Smooth muscle cell (in vitro differentiated cells): ENCODE data around the gene RSRC1. TPM values are rescaled to one million over a fixed set of nuclear protein-coding genes. Genes with fewer than 3 reads are reported as not detected.
"Not testable (repeated sequence)": the region's sequence is repeated elsewhere in the genome, so short reads cannot be mapped to it uniquely, and the experiment has no call there.

ENCODE experiments used
- DNase-seq: peaks from one replicate; lab custom pipeline; 2025; ENCODE audit not compliant: unreplicated experiment; lab: John Stamatoyannopoulos, UW
- H2AFZ ChIP-seq: fragments of 200-600 bp; sonication (generic); 2 replicates; pipeline ENCODE4 v1.6.0; 2016; ENCODE audit warnings: antibody characterized with exemption, low read depth, mild to moderate bottlenecking
- H3F3A ChIP-seq: fragments of 200-600 bp; sonication (generic); 2 replicates; pipeline ENCODE4 v1.6.0; 2017; ENCODE audit warnings: antibody characterized with exemption, low read depth
- H3K27ac ChIP-seq: fragments of 200-600 bp; sonication (generic); 2 replicates; pipeline ENCODE4 v1.5.1; 2016; ENCODE audit warnings: low read depth, mild to moderate bottlenecking
- H3K27me3 ChIP-seq: fragments of 200-600 bp; sonication (generic); 2 replicates; pipeline ENCODE4 v1.6.1; 2016; ENCODE audit warnings: low read depth, mild to moderate bottlenecking
- H3K36me3 ChIP-seq: fragments of 200-600 bp; sonication (generic); 2 replicates; pipeline ENCODE4 v1.5.1; 2016; ENCODE audit warnings: low read depth
- H3K4me1 ChIP-seq: fragments of 200-600 bp; sonication (generic); 2 replicates; pipeline ENCODE4 v1.5.1; 2016; ENCODE audit warnings: low read depth
- H3K4me2 ChIP-seq: fragments of 200-600 bp; sonication (generic); 2 replicates; pipeline ENCODE4 v1.6.0; 2016; ENCODE audit warnings: mild to moderate bottlenecking
- H3K4me3 ChIP-seq: fragments of 200-600 bp; sonication (generic); 2 replicates; pipeline ENCODE4 v1.5.1; 2016; ENCODE audit warnings: mild to moderate bottlenecking
- H3K79me2 ChIP-seq: fragments of 200-600 bp; sonication (generic); 2 replicates; pipeline ENCODE4 v1.6.0; 2016; ENCODE audit warnings: low read depth, mild to moderate bottlenecking
- H3K9ac ChIP-seq: fragments of 200-600 bp; sonication (generic); 2 replicates; pipeline ENCODE4 v1.6.0; 2016; ENCODE audit warnings: low read depth
- H3K9me3 ChIP-seq: fragments of 200-600 bp; sonication (generic); replicated peaks from 2 replicates; pipeline ENCODE4 v1.5.1; 2016; ENCODE audit warnings: low read depth
- H4K20me1 ChIP-seq: fragments of 200-600 bp; sonication (generic); 2 replicates; pipeline ENCODE4 v1.6.0; 2016; ENCODE audit warnings: low read depth
- CTCF ChIP-seq: fragments of 200-600 bp; sonication (generic); IDR thresholded peaks from 2 replicates; pipeline ENCODE4 v1.5.1; 2017; ENCODE audit warnings: borderline replicate concordance, mild to moderate bottlenecking, antibody characterized with exemption; ENCODE audit not compliant: insufficient read depth, poor library complexity, severe bottlenecking
- WGBS: methylation state at CpG from one replicate; pipeline ENCODE4 v1.1.7; 2016; ENCODE audit warnings: low lambda C conversion rate; 5-methylcytosine and 5-hydroxymethylcytosine counted together
- polyA plus RNA-seq: library from polyadenylated mRNA; unstranded; fragments of >200 nt; fragmentation: Nextera tagmentation; extraction: Ambion mirVana; gene quantifications from 2 replicates; pipeline ENCODE4 v1.2.1, GENCODE V29; 2016
- total RNA-seq: library from RNA; depleted of rRNA; stranded (reverse); fragments of >200 nt; gene quantifications from 2 replicates; pipeline ENCODE4 v1.2.3, GENCODE V29; 2014

Gene RSRC1
- total and polyA plus RNA-seq, 2 experiments from 2014 or later, result 18.5 to 43.9 TPM

DNA sequence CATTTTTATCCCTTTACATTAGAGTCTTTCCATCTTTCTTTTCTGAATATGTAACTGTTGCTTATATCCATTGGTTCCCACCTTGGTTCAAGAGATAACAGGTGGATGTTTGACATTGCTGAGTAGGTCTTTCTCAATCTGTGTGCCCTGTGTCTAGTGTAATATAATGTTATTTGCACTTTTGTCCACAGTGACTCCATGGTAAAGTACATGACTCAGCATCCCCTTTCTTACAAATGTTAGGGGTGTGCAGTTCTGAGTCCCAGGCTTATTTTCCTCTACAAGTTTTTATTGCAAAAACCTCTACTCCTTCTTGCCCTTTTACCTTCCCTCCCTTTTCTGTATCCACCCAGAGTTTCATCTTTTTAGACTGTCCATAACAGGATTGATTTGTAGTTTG is 116.5 kb downstream of the RSRC1 start:
- Histone ChIP-seq H3K27me3 (no peaks in the 10 kb centered on the region), H2AFZ (no peak overlapping the region), H3K9me3 (no peaks in the 10 kb centered on the region), H3K4me3 (no peak overlapping the region), H3K79me2 (no peaks in the 10 kb centered on the region), H4K20me1 (no peaks in the 10 kb centered on the region), H3K4me2 (no peak overlapping the region), H3K27ac (no peak overlapping the region), H3K9ac (no peak overlapping the region), H3F3A (no peaks in the 10 kb centered on the region), H3K4me1 (no peaks in the 10 kb centered on the region), H3K36me3 (no peaks in the 10 kb centered on the region)
- no peak for TF ChIP-seq CTCF
- DNase-seq, result no peak

DNA sequence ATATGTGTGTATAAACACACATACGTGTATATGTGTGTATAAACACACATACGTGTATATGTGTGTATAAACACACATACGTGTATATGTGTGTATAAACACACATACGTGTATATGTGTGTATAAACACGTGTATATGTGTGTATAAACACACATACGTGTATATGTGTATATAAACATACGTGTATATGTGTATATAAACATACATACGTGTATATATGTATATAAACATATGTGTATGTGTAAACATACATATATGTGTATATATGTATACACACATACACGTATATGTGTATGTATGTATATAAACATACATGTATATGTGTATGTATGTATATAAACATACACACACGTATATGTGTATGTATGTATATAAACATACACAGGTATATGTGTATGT is 119.1 kb downstream of the RSRC1 start:
- not testable (repeated sequence) for H3K36me3 ChIP-seq, DNase-seq, H3K27me3 ChIP-seq, H2AFZ ChIP-seq, H3K4me1 ChIP-seq, H3K9me3 ChIP-seq, H3K4me2 ChIP-seq, H3K4me3 ChIP-seq, H3K27ac ChIP-seq, H4K20me1 ChIP-seq, H3K79me2 ChIP-seq, H3F3A ChIP-seq, H3K9ac ChIP-seq
- 80% methylated on average over 10 of the region's 10 CpGs for WGBS

GRCh38 chr3:158233791-158234190 is 123.9 kb downstream of the RSRC1 start:
- WGBS, result 100% methylated on average over 1 of the region's 1 CpG
- Histone ChIP-seq H3K27me3 (no peaks in the 10 kb centered on the region), H2AFZ (no peak overlapping the region), H3K4me2 (no peak overlapping the region), H3K4me1 (no peaks in the 10 kb centered on the region), H3F3A (no peaks in the 10 kb centered on the region), H3K27ac (no peak overlapping the region), H3K36me3 (no peaks in the 10 kb centered on the region), H3K9me3 (no peaks in the 10 kb centered on the region), H3K79me2 (no peaks in the 10 kb centered on the region), H3K9ac (no peak overlapping the region), H4K20me1 (no peaks in the 10 kb centered on the region), H3K4me3 (no peak overlapping the region)
- DNase-seq, result no peak
- no peak for TF ChIP-seq CTCF

DNA sequence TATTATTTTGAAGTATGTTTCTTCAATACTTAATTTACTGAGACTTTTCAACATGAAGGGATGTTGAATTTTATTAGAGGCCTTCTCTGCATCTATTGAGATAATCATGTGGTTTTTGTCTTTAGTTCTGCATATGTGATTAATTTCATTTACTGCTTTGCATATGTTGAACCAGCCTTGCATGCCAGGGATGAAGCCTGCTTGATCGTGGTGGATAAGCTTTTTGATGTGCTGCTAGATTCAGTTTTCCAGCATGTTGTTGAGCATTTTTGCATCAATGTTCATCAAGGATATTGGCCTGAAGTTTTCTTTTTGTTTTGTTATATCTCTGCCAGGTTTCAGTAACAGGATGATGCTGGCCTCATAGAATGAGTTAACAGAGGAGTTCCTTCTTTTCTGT is 134.4 kb downstream of the RSRC1 start:
- no peaks in the 10 kb centered on the region for H4K20me1 ChIP-seq
- no peak for DNase-seq
- H3K4me1 ChIP-seq, result no peaks in the 10 kb centered on the region
- H3K4me2 ChIP-seq, result no peak overlapping the region
- no peak overlapping the region for H3K9ac ChIP-seq
- H3K27ac ChIP-seq, result no peak overlapping the region
- H3K4me3 ChIP-seq, result no peak overlapping the region
- no peaks in the 10 kb centered on the region for H3K27me3 ChIP-seq
- H3K79me2 ChIP-seq, result no peaks in the 10 kb centered on the region
- no peak for TF ChIP-seq CTCF
- H3F3A ChIP-seq, result no peaks in the 10 kb centered on the region
- H3K36me3 ChIP-seq, result no peaks in the 10 kb centered on the region
- no peak overlapping the region for H2AFZ ChIP-seq
- H3K9me3 ChIP-seq, result no peaks in the 10 kb centered on the region
- WGBS, result 96% methylated on average over 1 of the region's 1 CpG
